ENCODE data around the gene TRAK1. TPM values are rescaled to one million over a fixed set of nuclear protein-coding genes. Genes with fewer than 3 reads are reported as not detected.

Gene TRAK1
- total RNA-seq, 1 experiment from 2014 or later = 46.8 TPM

DNA sequence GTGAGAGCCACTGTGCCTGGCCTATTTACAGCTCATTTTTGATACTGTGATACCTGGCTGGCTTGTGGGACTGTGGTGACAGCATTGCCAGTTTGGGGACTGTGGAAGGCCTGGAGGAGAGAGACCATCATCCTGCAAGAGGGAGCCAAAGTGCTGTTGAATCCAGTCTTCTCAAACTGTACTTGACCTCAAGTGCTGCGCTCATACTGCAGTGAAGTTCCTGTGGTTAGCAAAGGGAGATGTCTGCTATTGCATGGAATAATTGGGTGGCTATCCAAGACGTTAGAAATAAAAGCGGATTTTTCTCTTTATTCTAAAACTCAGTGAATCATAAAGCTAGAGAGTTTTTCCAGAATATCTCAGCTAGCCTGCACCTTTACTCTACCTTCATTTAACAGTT lies 91.4 kb downstream of the TRAK1 start:
- Histone ChIP-seq H4K20me1 (ENCODE audit: insufficient read depth) (no peaks in the 10 kb centered on the region), H3K79me2 (ENCODE audit: low read depth) (peaks cover 30% of the 10 kb centered on the region), H2AFZ (no peak overlapping the region), H3K4me3 (no peak overlapping the region), H3K4me1 (replicated peaks; ENCODE audit: insufficient read depth) (peaks cover 20% of the 10 kb centered on the region), H3F3A (ENCODE audit: insufficient read depth, low read depth) (peaks cover 14% of the 10 kb centered on the region), H3K9me3 (ENCODE audit: insufficient read depth, low read depth) (no peaks in the 10 kb centered on the region), H3K27ac (no peak overlapping the region), H3K9me2 (ENCODE audit: insufficient read depth) (no peaks in the 10 kb centered on the region), H3K27me3 (ENCODE audit: insufficient read depth, low read depth) (no peaks in the 10 kb centered on the region), H3K4me2 (no peak overlapping the region), H3K36me3 (ENCODE audit: low read depth) (no peaks in the 10 kb centered on the region)
- ChIA-PET CTCF (no interaction called here), POLR2A (ENCODE audit: unreplicated experiment) (no interaction called here)
- no peak for TF ChIP-seq EZH2 (IDR thresholded peaks at IDR 0.05; ENCODE audit: low read depth)
- TF ChIP-seq, protein P1, sequence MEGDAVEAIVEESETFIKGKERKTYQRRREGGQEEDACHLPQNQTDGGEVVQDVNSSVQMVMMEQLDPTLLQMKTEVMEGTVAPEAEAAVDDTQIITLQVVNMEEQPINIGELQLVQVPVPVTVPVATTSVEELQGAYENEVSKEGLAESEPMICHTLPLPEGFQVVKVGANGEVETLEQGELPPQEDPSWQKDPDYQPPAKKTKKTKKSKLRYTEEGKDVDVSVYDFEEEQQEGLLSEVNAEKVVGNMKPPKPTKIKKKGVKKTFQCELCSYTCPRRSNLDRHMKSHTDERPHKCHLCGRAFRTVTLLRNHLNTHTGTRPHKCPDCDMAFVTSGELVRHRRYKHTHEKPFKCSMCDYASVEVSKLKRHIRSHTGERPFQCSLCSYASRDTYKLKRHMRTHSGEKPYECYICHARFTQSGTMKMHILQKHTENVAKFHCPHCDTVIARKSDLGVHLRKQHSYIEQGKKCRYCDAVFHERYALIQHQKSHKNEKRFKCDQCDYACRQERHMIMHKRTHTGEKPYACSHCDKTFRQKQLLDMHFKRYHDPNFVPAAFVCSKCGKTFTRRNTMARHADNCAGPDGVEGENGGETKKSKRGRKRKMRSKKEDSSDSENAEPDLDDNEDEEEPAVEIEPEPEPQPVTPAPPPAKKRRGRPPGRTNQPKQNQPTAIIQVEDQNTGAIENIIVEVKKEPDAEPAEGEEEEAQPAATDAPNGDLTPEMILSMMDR (conservative IDR thresholded peaks at IDR 0.05) = no peak
- DNase-seq = no peak
- no TSS peak for BruUV-seq (replicated peaks)
- intact Hi-C loops (cut with micrococcal nuclease; ENCODE audit: unreplicated experiment) = no loop called here

DNA sequence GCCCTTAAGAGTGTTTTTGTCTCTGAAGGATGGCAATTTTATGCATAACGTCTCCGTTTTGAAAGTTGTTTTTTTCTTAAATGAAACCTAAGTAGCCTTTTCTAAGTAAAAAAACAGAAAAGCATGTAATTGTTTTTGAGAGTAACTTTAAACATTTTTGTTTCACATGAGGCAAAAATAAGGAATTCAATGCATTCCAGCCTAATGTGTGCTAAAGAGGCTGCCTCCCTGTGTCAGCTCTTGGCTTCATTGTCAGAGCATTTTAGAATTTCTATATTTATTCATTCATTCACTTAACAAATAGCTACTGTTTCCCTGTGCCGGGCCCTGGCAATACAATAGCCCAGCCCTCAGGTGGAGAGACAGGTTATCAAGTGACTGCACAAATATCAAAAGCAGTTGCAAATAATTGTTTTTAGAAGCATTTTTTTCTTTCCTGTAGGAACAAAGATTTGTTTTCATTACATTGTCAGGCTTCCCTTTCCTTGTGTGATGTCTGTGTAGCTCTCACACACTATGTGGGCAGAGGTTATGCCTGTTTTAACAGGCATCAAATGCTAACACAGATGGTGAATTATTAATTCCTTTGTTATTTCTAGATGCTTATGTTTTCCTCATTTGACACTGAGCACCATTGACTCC lies 93.0 kb downstream of the TRAK1 start:
- BruUV-seq (replicated peaks) = no TSS peak
- no peak overlapping the region for H2AFZ ChIP-seq
- no peaks in the 10 kb centered on the region for H4K20me1 ChIP-seq (ENCODE audit: insufficient read depth)
- peaks cover 5% of the 10 kb centered on the region for H3F3A ChIP-seq (ENCODE audit: insufficient read depth, low read depth)
- no peak overlapping the region for H3K4me2 ChIP-seq
- H3K36me3 ChIP-seq (ENCODE audit: low read depth) = no peaks in the 10 kb centered on the region
- intact Hi-C loops (cut with micrococcal nuclease; ENCODE audit: unreplicated experiment) = no loop called here
- no peaks in the 10 kb centered on the region for H3K9me3 ChIP-seq (ENCODE audit: insufficient read depth, low read depth)
- ChIA-PET CTCF (interaction anchor here (0.5 kb wide), 1 partner anchor 373 kb away, joined by 3 read pairs; no protein-coding TSS in a partner anchor), POLR2A (ENCODE audit: unreplicated experiment) (no interaction called here)
- no peak overlapping the region for H3K27ac ChIP-seq
- peaks cover 11% of the 10 kb centered on the region for H3K4me1 ChIP-seq (replicated peaks; ENCODE audit: insufficient read depth)
- no peaks in the 10 kb centered on the region for H3K9me2 ChIP-seq (ENCODE audit: insufficient read depth)
- DNase-seq = no peak
- TF ChIP-seq, protein P1 (conservative IDR thresholded peaks at IDR 0.05) = no peak
- no peak for TF ChIP-seq EZH2 (IDR thresholded peaks at IDR 0.05; ENCODE audit: low read depth)
- no peaks in the 10 kb centered on the region for H3K27me3 ChIP-seq (ENCODE audit: insufficient read depth, low read depth)
- peaks cover 30% of the 10 kb centered on the region for H3K79me2 ChIP-seq (ENCODE audit: low read depth)
- no peak overlapping the region for H3K4me3 ChIP-seq

DNA sequence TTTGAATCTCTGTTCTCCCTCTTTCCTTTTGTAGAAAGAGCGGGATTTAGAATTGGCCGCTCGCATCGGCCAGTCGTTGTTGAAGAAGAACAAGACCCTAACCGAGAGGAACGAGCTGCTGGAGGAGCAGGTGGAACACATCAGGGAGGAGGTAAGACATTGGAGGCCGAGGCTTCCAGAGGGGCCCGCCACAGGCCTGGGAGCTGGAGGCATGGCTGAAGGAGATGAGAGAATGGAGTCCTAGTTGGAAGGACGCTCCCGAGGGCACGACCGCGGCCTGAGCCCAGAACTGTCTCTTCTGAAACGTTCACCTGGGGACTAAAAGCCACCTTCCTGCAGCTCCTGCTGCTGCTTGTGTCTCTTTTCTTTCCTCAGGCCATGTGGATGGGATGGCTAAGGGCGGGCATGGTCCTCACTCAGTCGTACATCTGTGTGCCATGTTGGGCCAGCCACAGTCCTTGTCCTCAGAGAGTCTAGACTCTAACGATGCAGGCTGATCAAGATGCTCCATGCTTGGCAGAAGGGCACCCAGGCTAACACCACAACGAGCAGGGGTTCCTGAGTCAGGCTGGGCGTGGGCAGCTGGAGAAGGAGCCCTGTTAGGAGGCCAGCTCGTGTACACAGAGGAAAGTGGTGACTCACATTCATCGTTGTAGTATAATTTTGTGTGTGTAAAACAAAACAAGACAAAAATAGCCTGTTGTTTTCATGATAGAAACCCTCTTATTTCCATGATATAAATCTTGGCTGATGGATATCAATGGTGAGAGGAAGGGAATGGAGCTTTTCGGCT lies 93.7 kb downstream of the TRAK1 start:
- intact Hi-C loops (cut with micrococcal nuclease; ENCODE audit: unreplicated experiment) = no loop called here
- no peak for DNase-seq
- Histone ChIP-seq H3K4me1 (replicated peaks; ENCODE audit: insufficient read depth) (peaks cover 5% of the 10 kb centered on the region), H3K79me2 (ENCODE audit: low read depth) (peaks cover 27% of the 10 kb centered on the region), H3K9me2 (ENCODE audit: insufficient read depth) (no peaks in the 10 kb centered on the region), H4K20me1 (ENCODE audit: insufficient read depth) (no peaks in the 10 kb centered on the region), H3K4me2 (no peak overlapping the region), H2AFZ (no peak overlapping the region), H3K36me3 (ENCODE audit: low read depth) (no peaks in the 10 kb centered on the region), H3F3A (ENCODE audit: insufficient read depth, low read depth) (0 out of 2 replicates have a peak, but pooled peaks cover under 1% of the 10 kb centered on the region), H3K9me3 (ENCODE audit: insufficient read depth, low read depth) (no peaks in the 10 kb centered on the region), H3K27me3 (ENCODE audit: insufficient read depth, low read depth) (no peaks in the 10 kb centered on the region), H3K4me3 (no peak overlapping the region), H3K27ac (no peak overlapping the region)
- ChIA-PET POLR2A (ENCODE audit: unreplicated experiment) (no interaction called here), CTCF (no interaction called here)
- TF ChIP-seq, protein P1 (conservative IDR thresholded peaks at IDR 0.05) = no peak
- no peak for TF ChIP-seq EZH2 (IDR thresholded peaks at IDR 0.05; ENCODE audit: low read depth)
- no TSS peak for BruUV-seq (replicated peaks)
